Measurements from ENCODE around the gene LRRC61. TPM values are rescaled to one million over a fixed set of nuclear protein-coding genes. Genes with fewer than 3 reads are reported as not detected.

LRRC61 gene
- polyA plus RNA-seq, 1 donor (not counting 4 experiments of a cell fraction or from before 2014, with no cell fraction given): 1.0 TPM

DNA sequence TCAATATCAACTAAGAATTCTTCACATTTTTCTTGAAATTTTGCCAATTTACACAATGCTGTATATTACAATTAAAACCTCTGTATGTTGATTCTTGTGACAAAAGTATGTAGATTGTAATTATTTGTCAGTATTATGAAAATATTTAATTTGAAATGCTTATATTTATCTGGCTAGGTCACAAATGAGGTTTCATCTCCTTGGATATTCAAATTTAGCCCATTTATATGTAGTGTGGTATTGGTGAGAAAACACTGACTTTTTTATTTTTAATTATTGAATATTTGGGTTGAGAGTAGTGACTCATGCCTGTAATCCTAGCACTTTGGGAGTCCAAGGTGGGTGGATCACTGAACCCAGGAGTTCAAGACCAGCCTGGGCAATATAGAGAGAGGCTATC is 21.1 kb downstream of the LRRC61 start:
- H3K27me3 ChIP-seq (ENCODE audit: control insufficient read depth, extremely low read depth, insufficient read depth, low read length): peaks cover 49% of the 10 kb centered on the region
- H3K4me2 ChIP-seq (ENCODE audit: control insufficient read depth, extremely low read depth, insufficient read depth, low read depth, low read length): no peak overlapping the region
- FAIRE-seq (no peak), DNase-seq (ENCODE audit: low read depth, low spot score) (no peak)
- H3K9me3 ChIP-seq (ENCODE audit: control insufficient read depth, low read depth, low read length): no peaks in the 10 kb centered on the region
- no peak for TF ChIP-seq EZH2 (IDR thresholded peaks at IDR 0.05; ENCODE audit: low read length)
- no peak for TF ChIP-seq CTCF (optimal IDR thresholded peaks at IDR 0.05 in 1 of 3, IDR thresholded peaks at IDR 0.05 in 1 of 3, conservative IDR thresholded peaks at IDR 0.05 in 1 of 3; ENCODE audit: extremely low read depth in 1 of 3, insufficient read depth in 2 of 3, low read length in 3 of 3)
- dilution Hi-C loops (cut with MboI; ENCODE audit: extremely low pct_ligation_motif_present, low sequenced_read_pairs): no loop called here
- no peak overlapping the region for H3K27ac ChIP-seq (ENCODE audit: control insufficient read depth, insufficient read depth, low read length)
- no peaks in the 10 kb centered on the region for H3K4me1 ChIP-seq (ENCODE audit: control insufficient read depth, extremely low read depth, insufficient read depth, low read length)
- H3K36me3 ChIP-seq (ENCODE audit: control insufficient read depth in 2 of 2, extremely low read depth in 1 of 2, insufficient read depth in 2 of 2, low read length in 2 of 2): no peaks in the 10 kb centered on the region
- H3K9ac ChIP-seq (ENCODE audit: control insufficient read depth, extremely low read depth, insufficient read depth, low read length): no peak overlapping the region
- no peaks in the 10 kb centered on the region for H3K9me1 ChIP-seq (ENCODE audit: control insufficient read depth, extremely low read depth, insufficient read depth, low read length)
- H3K79me2 ChIP-seq (ENCODE audit: control insufficient read depth, insufficient read depth, low read length): no peaks in the 10 kb centered on the region
- no peaks in the 10 kb centered on the region for H4K20me1 ChIP-seq (ENCODE audit: control insufficient read depth, extremely low read depth, insufficient read depth, low read length)
- no peak overlapping the region for H3K4me3 ChIP-seq (ENCODE audit: control insufficient read depth in 2 of 3, extremely low read depth in 1 of 3, insufficient read depth in 2 of 3, low read depth in 1 of 3, low read length in 3 of 3)
- H2AFZ ChIP-seq (ENCODE audit: control insufficient read depth, low read length): no peak overlapping the region

- Histone ChIP-seq H3K36me3 (ENCODE audit: control insufficient read depth in 2 of 2, extremely low read depth in 1 of 2, insufficient read depth in 2 of 2, low read length in 2 of 2) (no peaks in the 10 kb centered on the region), H3K9me1 (ENCODE audit: control insufficient read depth, extremely low read depth, insufficient read depth, low read length) (no peaks in the 10 kb centered on the region), H3K9me3 (ENCODE audit: control insufficient read depth, low read depth, low read length) (no peaks in the 10 kb centered on the region), H3K27ac (ENCODE audit: control insufficient read depth, insufficient read depth, low read length) (no peak overlapping the region), H3K27me3 (ENCODE audit: control insufficient read depth, extremely low read depth, insufficient read depth, low read length) (peaks cover 42% of the 10 kb centered on the region), H3K4me1 (ENCODE audit: control insufficient read depth, extremely low read depth, insufficient read depth, low read length) (no peaks in the 10 kb centered on the region), H3K4me3 (ENCODE audit: control insufficient read depth in 2 of 3, extremely low read depth in 1 of 3, insufficient read depth in 2 of 3, low read depth in 1 of 3, low read length in 3 of 3) (no peak overlapping the region), H3K4me2 (ENCODE audit: control insufficient read depth, extremely low read depth, insufficient read depth, low read depth, low read length) (no peak overlapping the region), H4K20me1 (ENCODE audit: control insufficient read depth, extremely low read depth, insufficient read depth, low read length) (no peaks in the 10 kb centered on the region), H3K9ac (ENCODE audit: control insufficient read depth, extremely low read depth, insufficient read depth, low read length) (no peak overlapping the region), H3K79me2 (ENCODE audit: control insufficient read depth, insufficient read depth, low read length) (no peaks in the 10 kb centered on the region), H2AFZ (ENCODE audit: control insufficient read depth, low read length) (no peak overlapping the region)
- FAIRE-seq: no peak
- no peak for DNase-seq (ENCODE audit: low read depth, low spot score)
- TF ChIP-seq CTCF (optimal IDR thresholded peaks at IDR 0.05 in 1 of 3, IDR thresholded peaks at IDR 0.05 in 1 of 3, conservative IDR thresholded peaks at IDR 0.05 in 1 of 3; ENCODE audit: extremely low read depth in 1 of 3, insufficient read depth in 2 of 3, low read length in 3 of 3) (no peak), EZH2 (IDR thresholded peaks at IDR 0.05; ENCODE audit: low read length) (no peak)
- dilution Hi-C loops (cut with MboI; ENCODE audit: extremely low pct_ligation_motif_present, low sequenced_read_pairs): no loop called here
These were observed 21.9 kb downstream of the LRRC61 start for GRCh38 chr7:150345012-150345411.
